ENCODE results near the gene ATP11A.

Gene ATP11A

DNA sequence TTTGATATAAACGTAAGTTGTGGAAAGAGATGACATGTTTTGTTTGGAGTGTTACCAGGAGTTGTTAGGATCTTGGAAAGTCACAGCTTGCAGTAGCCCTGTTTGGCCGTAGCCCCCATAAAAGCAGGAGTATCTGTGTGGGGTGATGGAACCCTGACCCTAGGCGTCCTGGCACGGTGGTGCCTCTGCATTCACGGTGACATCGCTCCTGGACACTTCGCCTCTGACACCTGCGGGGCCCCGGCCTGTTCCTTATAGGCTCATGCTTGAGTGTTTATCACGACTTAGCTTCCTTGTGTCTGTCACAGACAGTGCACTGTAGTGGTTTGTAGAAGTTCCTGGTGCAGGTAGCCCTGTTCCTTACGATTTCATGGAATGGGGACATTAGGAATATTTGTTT, 74.2 kb downstream of the ATP11A start:
- no peak for DNase-seq

DNA sequence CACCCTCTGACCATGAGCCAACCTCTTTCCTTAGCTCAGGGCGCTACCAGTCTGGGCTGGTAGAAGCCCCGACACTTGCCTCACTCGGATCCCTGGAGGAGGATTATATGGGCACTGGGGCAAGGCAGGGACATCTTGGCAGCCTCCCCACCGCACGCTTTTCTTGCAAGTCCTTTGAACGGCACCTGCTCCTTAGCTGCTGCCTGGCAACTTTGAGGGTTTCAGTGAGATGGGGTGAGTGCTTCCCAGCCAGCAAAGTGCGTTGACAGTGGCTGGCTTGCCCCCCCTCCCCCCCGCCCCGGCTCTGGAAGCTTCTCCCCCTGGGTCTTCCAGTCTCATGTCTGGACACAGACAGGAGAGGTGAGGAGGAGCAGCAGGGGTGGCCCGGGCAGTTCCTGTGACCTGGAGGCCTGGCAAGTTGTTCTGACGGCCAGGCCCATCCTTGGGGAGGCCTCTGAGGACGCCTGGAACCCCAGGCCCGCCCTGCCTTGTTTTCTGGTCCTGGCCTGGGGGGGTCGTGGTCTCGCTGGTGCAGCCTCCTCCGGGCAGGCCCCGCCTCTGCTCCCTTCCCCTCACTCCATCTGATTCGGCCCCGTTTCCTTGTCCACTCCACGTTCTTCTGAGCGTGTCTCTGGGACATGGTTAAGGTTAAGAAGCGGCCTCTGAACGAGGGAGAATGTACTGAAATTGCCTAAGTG, 75.2 kb downstream of the ATP11A start:
- no peak for DNase-seq

DNA sequence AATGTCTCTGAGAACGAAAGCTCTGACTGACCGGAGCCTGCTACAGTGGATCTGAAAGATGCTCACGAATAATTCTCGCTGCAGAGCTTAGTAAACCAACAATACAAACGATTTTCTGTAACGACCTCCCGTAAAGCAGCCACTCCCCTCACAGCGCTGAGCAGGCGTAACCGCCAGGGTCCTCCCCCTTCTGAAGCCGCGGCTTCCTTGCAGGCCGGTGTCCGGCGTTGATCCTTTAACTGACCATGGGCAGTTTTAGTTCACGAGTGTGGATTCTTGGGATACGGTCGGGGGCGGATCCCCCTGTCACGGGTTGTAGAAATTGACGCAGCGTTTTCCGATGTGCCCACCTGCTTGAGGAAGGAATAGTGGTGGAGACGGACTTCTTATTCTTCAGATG, 75.9 kb downstream of the ATP11A start:
- no peak for DNase-seq

DNA sequence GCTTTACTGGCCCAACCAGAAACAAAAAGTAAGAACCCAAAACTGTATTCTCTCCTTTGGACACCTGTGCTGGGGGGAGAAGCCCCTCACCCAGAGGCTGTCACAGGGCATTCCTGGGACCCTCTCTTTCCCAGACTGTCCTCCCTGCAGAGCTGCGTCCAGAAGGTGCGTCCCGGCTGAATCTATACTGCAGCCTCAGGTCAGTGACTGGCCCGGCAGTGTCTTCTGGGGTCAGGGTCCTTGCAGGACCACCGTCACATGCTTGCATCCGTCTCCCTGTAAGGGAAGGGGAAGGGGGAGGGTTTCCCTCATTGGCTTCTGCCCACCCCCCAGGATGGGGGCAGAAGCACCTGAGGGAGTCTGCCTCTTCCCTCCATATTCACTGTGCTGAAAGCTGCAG, 76.5 kb downstream of the ATP11A start:
- no peak for DNase-seq

- no peak for DNase-seq
Measured at GRCh38 chr13:112767506-112768471, 78.0 kb downstream of the ATP11A start.

DNA sequence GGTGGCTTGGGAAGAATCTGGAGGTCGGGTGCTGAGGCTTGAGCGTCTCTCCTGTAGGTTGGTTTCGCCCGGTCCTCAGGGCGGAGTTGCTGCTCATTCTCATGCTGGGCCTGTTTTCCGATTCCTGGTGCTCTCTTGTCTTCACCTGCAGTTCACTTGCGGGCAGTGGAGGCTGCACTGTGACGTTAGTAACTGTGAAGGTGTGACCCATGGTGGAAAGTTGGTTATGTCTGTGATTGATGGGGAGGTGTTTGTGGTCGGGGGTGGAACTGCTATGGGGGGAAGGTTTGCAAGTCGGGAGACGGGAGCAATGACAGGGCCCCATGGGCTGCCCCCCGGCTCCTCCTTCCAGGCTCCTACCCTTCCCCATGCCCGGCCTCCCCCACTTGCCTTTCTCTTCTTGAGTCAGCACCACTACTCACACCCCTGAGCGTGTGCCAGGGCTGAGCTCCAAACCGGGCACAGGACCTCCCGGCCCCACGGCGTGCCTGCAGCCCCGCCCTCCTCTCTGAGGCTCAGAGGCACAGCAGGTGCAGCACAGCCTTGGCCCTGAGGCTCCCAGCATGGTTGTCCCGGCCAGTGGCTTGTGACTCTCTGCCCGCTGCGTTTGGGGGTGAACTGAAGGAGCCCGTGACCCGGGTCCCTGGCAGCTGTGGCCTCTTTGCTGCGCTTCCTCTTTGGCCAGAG, 79.1 kb downstream of the ATP11A start:
- no peak for DNase-seq

GRCh38 chr13:112769615-112770014, 79.8 kb downstream of the ATP11A start:
- no peak for DNase-seq

DNA sequence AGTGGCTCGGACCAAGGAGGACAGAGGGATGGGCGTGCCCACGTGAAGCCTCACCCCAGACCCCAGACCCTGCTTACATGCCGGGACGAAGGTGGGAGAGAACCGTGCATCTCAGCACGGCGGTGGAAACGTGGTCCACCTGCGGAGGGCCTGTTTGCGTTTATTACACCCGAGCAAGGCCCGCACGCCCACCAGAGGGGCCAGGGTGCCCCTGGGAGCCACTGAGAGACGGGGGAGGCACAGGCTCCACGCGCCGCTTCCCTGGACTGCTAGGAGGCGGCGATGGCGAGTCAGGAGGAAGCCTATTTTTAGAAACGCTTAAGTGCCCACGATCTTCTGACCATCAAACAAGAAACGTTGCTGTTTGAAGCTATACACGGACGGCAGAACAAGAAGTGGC, 80.7 kb downstream of the ATP11A start:
- no peak for DNase-seq

- DNase-seq: peak; percentile 31
Measured at GRCh38 chr13:112771139-112771876, 81.5 kb downstream of the ATP11A start.

- peak; percentile 44 for DNase-seq
Measured at GRCh38 chr13:112771877-112772538, 82.2 kb downstream of the ATP11A start.

DNA sequence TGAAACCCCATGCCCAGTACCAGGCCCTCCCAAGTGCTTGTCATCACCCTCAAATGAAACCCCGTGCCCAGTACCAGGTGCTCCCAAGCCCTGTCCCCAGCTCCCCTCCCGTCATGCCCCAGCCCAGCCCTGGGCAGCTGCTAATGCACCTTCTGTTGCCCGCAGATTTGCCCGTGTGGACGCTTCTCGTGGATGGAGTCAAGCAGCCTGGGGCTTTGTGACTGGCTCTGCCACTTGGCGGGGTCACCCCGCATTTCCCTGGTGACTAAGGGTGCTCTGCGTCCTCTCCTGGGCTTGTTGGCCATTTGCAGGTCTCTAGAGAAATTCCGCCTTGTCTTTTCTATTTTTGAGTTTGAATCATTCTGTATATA, 82.7 kb downstream of the ATP11A start:
- no peak for DNase-seq

GRCh38 chr13:112772929-112773328, 83.1 kb downstream of the ATP11A start:
- no peak for DNase-seq

GRCh38 chr13:112773601-112774447, 84.0 kb downstream of the ATP11A start:
- no peak for DNase-seq

GRCh38 chr13:112774448-112774792, 84.6 kb downstream of the ATP11A start:
- DNase-seq: no peak

- DNase-seq: no peak
Measured at GRCh38 chr13:112774829-112775565, 85.2 kb downstream of the ATP11A start.

GRCh38 chr13:112775791-112776279, 86.0 kb downstream of the ATP11A start:
- no peak for DNase-seq

DNA sequence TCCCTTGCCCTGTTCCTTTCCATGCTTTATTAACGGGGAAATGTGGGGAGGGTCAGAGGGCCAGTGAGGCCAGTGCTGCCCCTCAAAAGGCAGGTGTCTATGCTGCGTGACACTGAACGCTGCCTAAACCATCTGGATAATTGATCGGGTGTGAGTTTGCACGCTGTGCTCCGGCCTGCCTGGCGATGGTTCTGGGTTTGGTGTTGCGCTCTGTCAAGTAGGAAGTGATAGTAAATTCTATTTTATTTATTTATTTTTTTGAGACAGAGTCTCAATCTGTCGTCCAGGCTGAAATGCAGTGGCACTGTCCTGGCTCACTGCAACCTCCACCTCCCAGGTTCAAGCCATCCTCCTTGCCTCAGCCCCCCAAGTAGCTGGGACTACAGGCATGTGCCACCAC, 86.5 kb downstream of the ATP11A start:
- DNase-seq: no peak

GRCh38 chr13:112776971-112777370, 87.1 kb downstream of the ATP11A start:
- DNase-seq: no peak

- no peak for DNase-seq
Measured at GRCh38 chr13:112777637-112778406, 88.0 kb downstream of the ATP11A start.

Measured in NCI-H1092 (cell line).